HepG2 (cell line): ENCODE results near the gene C6orf132. TPM values are rescaled to one million over a fixed set of nuclear protein-coding genes. Genes with fewer than 3 reads are reported as not detected.

Source experiments
- ESRRA ChIP-seq: sonication (generic); formaldehyde crosslinking; IDR thresholded peaks from 2 replicates; pipeline ENCODE4 v1.5.1; 2020; ENCODE audit warnings: mild to moderate bottlenecking, low read depth, missing genetic modification reagents
- ETV5 ChIP-seq: IDR thresholded peaks from 2 replicates; pipeline ENCODE4 v1.6.1; 2018; ENCODE audit warnings: missing biosample characterization, missing genetic modification reagents, inconsistent platforms, borderline replicate concordance
- ETV6 ChIP-seq: sonication (generic); formaldehyde crosslinking; conservative IDR thresholded peaks from 2 replicates; pipeline ENCODE4 v1.4.0; 2020; ENCODE audit warnings: missing genetic modification reagents
- MAFF ChIP-seq: IDR thresholded peaks from 2 replicates; pipeline ENCODE4 v1.6.1; 2011; ENCODE audit warnings: low read depth, low read length, improper control_type of control experiment
- NFATC3 ChIP-seq: sonication (generic); formaldehyde crosslinking; IDR thresholded peaks from 2 replicates; pipeline ENCODE4 v1.5.1; 2020; ENCODE audit warnings: mild to moderate bottlenecking, missing genetic modification reagents
- RXRB ChIP-seq: IDR thresholded peaks from 2 replicates; pipeline ENCODE4 v1.6.1; 2016; ENCODE audit warnings: borderline replicate concordance, missing genetic modification reagents, missing compliant biosample characterization
- SRF ChIP-seq: IDR thresholded peaks from 2 replicates; pipeline ENCODE4 v1.6.1; 2011; ENCODE audit warnings: mild to moderate bottlenecking, low read depth, low read length, moderate library complexity
- SUZ12 ChIP-seq: fragments of 150-350 bp; IDR thresholded peaks from 2 replicates; pipeline ENCODE4 v1.6.1; 2014; ENCODE audit warnings: low read depth, low read length
- THAP11 ChIP-seq: IDR thresholded peaks from 2 replicates; pipeline ENCODE4 v1.6.1; 2016; ENCODE audit warnings: missing biosample characterization, missing genetic modification reagents
- ZBTB40 ChIP-seq, 2 experiments: fragments of 450-650 bp in 1 of 2; sonication (generic) in 1 of 2; formaldehyde crosslinking in 1 of 2; IDR thresholded peaks; 2 replicates each; pipeline versions ENCODE4 v1.6.1 to v1.8.0; 2016 to 2022; ENCODE audit warnings: antibody characterized with exemption in 1 of 2, mild to moderate bottlenecking in 1 of 2, missing genetic modification reagents in 1 of 2
- ZFX ChIP-seq: sonication (generic); formaldehyde crosslinking; IDR thresholded peaks from 2 replicates; pipeline ENCODE4 v1.4.0; 2020; ENCODE audit warnings: mild to moderate bottlenecking, low read depth, missing genetic modification reagents, moderate library complexity
- ZNF530 ChIP-seq: sonication (generic); formaldehyde crosslinking; IDR thresholded peaks from 2 replicates; pipeline ENCODE4 v1.5.0; 2020; ENCODE audit warnings: low read depth, mild to moderate bottlenecking, missing genetic modification reagents
- ZNF550 ChIP-seq: sonication (generic); formaldehyde crosslinking; IDR thresholded peaks from 2 replicates; pipeline ENCODE4 v1.4.0; 2020; ENCODE audit warnings: mild to moderate bottlenecking, missing genetic modification reagents, borderline replicate concordance
- ZNF644 ChIP-seq: IDR thresholded peaks from 2 replicates; pipeline ENCODE4 v1.6.1; 2016; ENCODE audit warnings: low read depth
- ZNF761 ChIP-seq: sonication (generic); formaldehyde crosslinking; conservative IDR thresholded peaks from 2 replicates; pipeline ENCODE4 v1.4.0; 2020; ENCODE audit warnings: mild to moderate bottlenecking, missing genetic modification reagents
- ZZZ3 ChIP-seq: sonication (generic); formaldehyde crosslinking; IDR thresholded peaks from 2 replicates; pipeline ENCODE4 v1.4.0; 2020; ENCODE audit warnings: missing genetic modification reagents, mild to moderate bottlenecking, borderline replicate concordance
- polyA plus RNA-seq, 8 experiments: library from polyadenylated mRNA; depleted of rRNA in 3 of 8; stranded (reverse) in 7 of 8; unstranded in 1 of 8; fragments of >200 nt; fragmentation: Illumina TruSeq in 4 of 8; extraction: Trizol in 4 of 8; gene quantifications; 2 replicates each; pipeline versions ENCODE4 v1.2.1 to v1.2.3, GENCODE V29; 2011 to 2016; ENCODE audit warnings: low read depth in 4 of 8, missing spikeins in 1 of 8, mixed read lengths in 1 of 8; ENCODE audit not compliant: insufficient read depth in 1 of 8
- total RNA-seq, 5 experiments: library from RNA; depleted of rRNA; stranded (reverse); fragments of >200 nt; fragmentation: Illumina TruSeq; extraction: Trizol; gene quantifications; 2 replicates each; pipeline ENCODE4 v1.2.3, GENCODE V29; 2016; ENCODE audit warnings: low read depth in 1 of 5
- TF ChIP-seq, protein P1 (sequence below): IDR thresholded peaks from 2 replicates; pipeline ENCODE4 v1.6.1; 2016; ENCODE audit warnings: control low read depth
- TF ChIP-seq, protein P2 (sequence below): IDR thresholded peaks from 2 replicates; pipeline ENCODE4 v1.6.1; 2016; ENCODE audit warnings: low read depth, control low read depth

The C6orf132 gene
- total and polyA plus RNA-seq, 2 of the 13 experiments (the other 11 are each of a cell fraction or from before 2014, with no cell fraction given), result 0.78 to 3.0 TPM

DNA sequence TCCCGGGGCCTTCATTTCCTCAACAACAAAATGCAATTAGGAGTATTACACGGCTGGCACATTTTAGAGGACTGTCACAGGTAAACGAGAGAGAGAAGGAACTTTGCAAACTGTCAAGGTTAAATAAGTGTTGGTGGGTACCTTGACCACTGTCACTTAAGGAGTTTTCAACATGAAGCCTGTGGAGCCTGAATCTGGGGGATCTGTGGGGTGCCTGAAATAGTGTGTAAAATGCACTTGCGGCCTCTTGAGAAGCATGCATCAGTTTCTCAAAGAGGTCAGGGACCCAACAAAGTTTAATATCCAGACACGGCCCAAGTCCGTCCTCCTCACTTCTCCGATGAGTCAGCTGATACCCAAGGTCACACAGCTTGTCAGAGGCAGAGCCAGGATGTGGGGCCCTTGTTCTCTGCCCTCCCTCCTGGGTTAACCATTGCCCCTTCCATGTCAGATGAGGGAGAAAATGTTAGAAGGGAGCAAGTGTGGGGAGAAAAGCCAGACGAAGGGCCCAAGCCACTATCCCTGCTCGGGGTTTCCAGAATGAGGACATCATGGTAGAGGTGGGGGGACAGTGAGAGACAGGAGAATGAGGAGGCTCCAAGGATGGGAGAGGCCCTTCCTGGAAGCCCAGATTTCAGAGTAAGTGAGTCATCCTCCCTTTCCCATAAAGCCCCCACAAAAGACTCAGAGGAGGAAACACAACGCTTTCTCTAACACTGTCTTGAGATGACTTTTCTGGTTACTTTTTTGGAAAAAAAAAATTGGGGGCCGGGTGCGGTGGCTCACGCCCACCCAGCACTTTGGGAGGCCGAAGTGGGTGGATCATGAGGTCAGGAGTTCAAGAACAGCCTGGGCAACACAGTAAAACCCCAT, 42.2 kb downstream of the C6orf132 start (continued):
- TF ChIP-seq ZNF530 (CRISPR knock-in tag), result no peak
- TF ChIP-seq ETV6 (CRISPR knock-in tag), result no peak
- TF ChIP-seq, protein P1, sequence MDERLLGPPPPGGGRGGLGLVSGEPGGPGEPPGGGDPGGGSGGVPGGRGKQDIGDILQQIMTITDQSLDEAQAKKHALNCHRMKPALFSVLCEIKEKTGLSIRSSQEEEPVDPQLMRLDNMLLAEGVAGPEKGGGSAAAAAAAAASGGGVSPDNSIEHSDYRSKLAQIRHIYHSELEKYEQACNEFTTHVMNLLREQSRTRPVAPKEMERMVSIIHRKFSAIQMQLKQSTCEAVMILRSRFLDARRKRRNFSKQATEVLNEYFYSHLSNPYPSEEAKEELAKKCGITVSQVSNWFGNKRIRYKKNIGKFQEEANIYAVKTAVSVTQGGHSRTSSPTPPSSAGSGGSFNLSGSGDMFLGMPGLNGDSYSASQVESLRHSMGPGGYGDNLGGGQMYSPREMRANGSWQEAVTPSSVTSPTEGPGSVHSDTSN (CRISPR knock-in tag), result no peak
- TF ChIP-seq RXRB (CRISPR knock-in tag), result peak; percentile 68
- no peak for TF ChIP-seq SUZ12
- peak; percentile 56 for TF ChIP-seq THAP11
- peak; percentile 66; the same call in 1 of the 2 replicates for TF ChIP-seq ETV5 (CRISPR knock-in tag)
- no peak for TF ChIP-seq ZZZ3 (CRISPR knock-in tag)
- no peak for TF ChIP-seq ZNF761 (CRISPR knock-in tag)
- TF ChIP-seq, protein P2, sequence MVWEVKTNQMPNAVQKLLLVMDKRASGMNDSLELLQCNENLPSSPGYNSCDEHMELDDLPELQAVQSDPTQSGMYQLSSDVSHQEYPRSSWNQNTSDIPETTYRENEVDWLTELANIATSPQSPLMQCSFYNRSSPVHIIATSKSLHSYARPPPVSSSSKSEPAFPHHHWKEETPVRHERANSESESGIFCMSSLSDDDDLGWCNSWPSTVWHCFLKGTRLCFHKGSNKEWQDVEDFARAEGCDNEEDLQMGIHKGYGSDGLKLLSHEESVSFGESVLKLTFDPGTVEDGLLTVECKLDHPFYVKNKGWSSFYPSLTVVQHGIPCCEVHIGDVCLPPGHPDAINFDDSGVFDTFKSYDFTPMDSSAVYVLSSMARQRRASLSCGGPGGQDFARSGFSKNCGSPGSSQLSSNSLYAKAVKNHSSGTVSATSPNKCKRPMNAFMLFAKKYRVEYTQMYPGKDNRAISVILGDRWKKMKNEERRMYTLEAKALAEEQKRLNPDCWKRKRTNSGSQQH, result no peak
- TF ChIP-seq ESRRA (CRISPR knock-in tag), result peak; percentile 56; the same call in 1 of the 2 replicates
- TF ChIP-seq NFATC3 (CRISPR knock-in tag), result no peak
- no peak for TF ChIP-seq ZNF550
- TF ChIP-seq ZBTB40 (IDR thresholded peaks at IDR 0.05), result no peak
- TF ChIP-seq ZBTB40 (CRISPR knock-in tag; IDR thresholded peaks at IDR 0.05), result 0 out of 2 replicates have a peak, but pooled peaks have one; percentile 33
- TF ChIP-seq SRF, result no peak
- 0 out of 2 replicates have a peak, but pooled peaks have one; percentile 5 for TF ChIP-seq ZFX (CRISPR knock-in tag)
- peak; percentile 53; the same call in 1 of the 2 replicates for TF ChIP-seq ZNF644 (CRISPR knock-in tag)
- TF ChIP-seq MAFF, result peak; percentile 31; the same call in 1 of the 2 replicates
